ENCODE measurements around the gene MAPT. TPM values are rescaled to one million over a fixed set of nuclear protein-coding genes. Genes with fewer than 3 reads are reported as not detected.

Gene MAPT
- total and polyA plus RNA-seq, 2 of the 13 experiments (the other 11 are each of a cell fraction or from before 2014, with no cell fraction given), result 2.1 to 2.8 TPM

GRCh38 chr17:46013502-46014165 lies 119.3 kb downstream of the MAPT start (continued):
- TF ChIP-seq ZNF318 (CRISPR knock-in tag; IDR thresholded peaks at IDR 0.05) (no peak), KMT2B (CRISPR knock-in tag; IDR thresholded peaks at IDR 0.05) (no peak), ISL2 (CRISPR knock-in tag; IDR thresholded peaks at IDR 0.05) (peak; percentile 68), HMGXB3 (CRISPR knock-in tag; IDR thresholded peaks at IDR 0.05; ENCODE audit: borderline replicate concordance) (no peak), ZFX (CRISPR knock-in tag; IDR thresholded peaks at IDR 0.05; ENCODE audit: low read depth) (no peak), ZNF777 (CRISPR knock-in tag; IDR thresholded peaks at IDR 0.05) (peak; percentile 35; the same call in 1 of the 2 replicates), BRCA1 (CRISPR knock-in tag; IDR thresholded peaks at IDR 0.05) (no peak), FIP1L1 (IDR thresholded peaks at IDR 0.05; ENCODE audit: borderline replicate concordance, insufficient read depth, low read depth, low read length) (no peak), ZNF564 (CRISPR knock-in tag; IDR thresholded peaks at IDR 0.05) (0 out of 2 replicates have a peak, but pooled peaks have one; percentile 28), ZNF879 (CRISPR knock-in tag; IDR thresholded peaks at IDR 0.05) (no peak), ZNF136 (CRISPR knock-in tag; IDR thresholded peaks at IDR 0.05; ENCODE audit: low read depth) (no peak), ZNF543 (CRISPR knock-in tag; IDR thresholded peaks at IDR 0.05) (0 out of 2 replicates have a peak, but pooled peaks have one; percentile 31), MIER2 (CRISPR knock-in tag; IDR thresholded peaks at IDR 0.05) (no peak)
- TF ChIP-seq, protein P1, sequence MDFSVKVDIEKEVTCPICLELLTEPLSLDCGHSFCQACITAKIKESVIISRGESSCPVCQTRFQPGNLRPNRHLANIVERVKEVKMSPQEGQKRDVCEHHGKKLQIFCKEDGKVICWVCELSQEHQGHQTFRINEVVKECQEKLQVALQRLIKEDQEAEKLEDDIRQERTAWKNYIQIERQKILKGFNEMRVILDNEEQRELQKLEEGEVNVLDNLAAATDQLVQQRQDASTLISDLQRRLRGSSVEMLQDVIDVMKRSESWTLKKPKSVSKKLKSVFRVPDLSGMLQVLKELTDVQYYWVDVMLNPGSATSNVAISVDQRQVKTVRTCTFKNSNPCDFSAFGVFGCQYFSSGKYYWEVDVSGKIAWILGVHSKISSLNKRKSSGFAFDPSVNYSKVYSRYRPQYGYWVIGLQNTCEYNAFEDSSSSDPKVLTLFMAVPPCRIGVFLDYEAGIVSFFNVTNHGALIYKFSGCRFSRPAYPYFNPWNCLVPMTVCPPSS (IDR thresholded peaks at IDR 0.05), result no peak

All from HepG2 (cell line).